ENCODE measurements around the gene SPRR4.

SPRR4 gene

DNA sequence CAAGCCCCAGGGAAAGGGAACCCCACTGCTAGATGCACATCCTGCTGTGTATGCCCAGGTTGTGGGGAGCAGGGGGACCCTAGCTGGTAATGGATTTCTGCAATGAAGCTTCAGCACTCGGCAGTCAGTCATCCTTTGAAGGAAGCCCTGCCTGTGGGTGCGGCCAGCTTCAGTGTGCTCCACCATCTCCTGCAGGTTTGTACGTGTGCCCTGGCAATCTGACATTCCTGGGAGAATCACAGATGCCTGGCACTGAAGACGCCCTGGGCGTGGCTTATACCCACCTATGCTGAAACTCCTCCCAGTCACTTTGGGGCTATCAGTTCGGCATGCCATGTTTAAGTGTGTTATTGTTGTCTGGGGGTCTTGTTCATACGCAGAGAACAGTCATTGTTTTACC lies 16.7 kb upstream of the SPRR4 start:
- Histone ChIP-seq H3K4me3 (ENCODE audit: low read depth, low read length) (no peak overlapping the region), H3K36me3 (no peaks in the 10 kb centered on the region), H3K27me3 (no peaks in the 10 kb centered on the region), H3K9me3 (no peaks in the 10 kb centered on the region), H3K4me1 (no peaks in the 10 kb centered on the region)
- TF ChIP-seq CTCF (IDR thresholded peaks at IDR 0.05; ENCODE audit: low read depth, low read length): no peak
- DNase-seq: no peak

DNA sequence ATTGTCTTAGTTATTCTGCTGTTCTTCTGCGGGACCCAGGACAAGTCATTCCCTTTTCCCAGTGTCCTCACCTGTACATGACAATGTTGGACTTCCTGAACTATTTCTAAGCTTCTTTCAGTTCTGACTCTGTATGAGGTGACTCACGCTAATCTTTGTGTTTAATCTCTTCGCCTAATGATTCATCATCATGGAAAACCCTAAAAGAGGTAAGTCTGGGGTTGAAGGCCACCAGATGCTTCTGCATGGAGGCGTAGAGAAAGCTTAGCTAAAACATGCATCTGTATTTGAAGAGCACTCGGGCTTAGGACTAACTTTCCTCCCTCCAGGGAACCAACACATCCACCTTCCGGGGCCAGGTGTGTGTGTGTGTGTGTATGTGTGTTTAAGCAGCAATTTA lies 16.0 kb upstream of the SPRR4 start:
- no peaks in the 10 kb centered on the region for H3K36me3 ChIP-seq
- no peak for TF ChIP-seq CTCF (IDR thresholded peaks at IDR 0.05; ENCODE audit: low read depth, low read length)
- no peak for DNase-seq

GRCh38 chr1:152957561-152957960 lies 12.9 kb upstream of the SPRR4 start:
- H3K9me3 ChIP-seq: no peaks in the 10 kb centered on the region
- no peaks in the 10 kb centered on the region for H3K36me3 ChIP-seq
- no peak for DNase-seq

More for the DNA sequence above, 16.0 kb upstream of the SPRR4 start:
- H3K4me3 ChIP-seq (ENCODE audit: low read depth, low read length): no peak overlapping the region
- no peaks in the 10 kb centered on the region for H3K9me3 ChIP-seq
- no peaks in the 10 kb centered on the region for H3K27me3 ChIP-seq
- H3K4me1 ChIP-seq: no peaks in the 10 kb centered on the region

GRCh38 chr1:152959273-152959672 lies 11.2 kb upstream of the SPRR4 start:
- no peaks in the 10 kb centered on the region for H3K27me3 ChIP-seq
- no peak for DNase-seq
- H3K4me1 ChIP-seq: no peaks in the 10 kb centered on the region
- H3K36me3 ChIP-seq: no peaks in the 10 kb centered on the region
- no peak overlapping the region for H3K4me3 ChIP-seq (ENCODE audit: low read depth, low read length)
- H3K9me3 ChIP-seq: no peaks in the 10 kb centered on the region
- TF ChIP-seq CTCF (IDR thresholded peaks at IDR 0.05; ENCODE audit: low read depth, low read length): no peak

More at GRCh38 chr1:152957561-152957960, 12.9 kb upstream of the SPRR4 start:
- no peak for TF ChIP-seq CTCF (IDR thresholded peaks at IDR 0.05; ENCODE audit: low read depth, low read length)
- H3K27me3 ChIP-seq: no peaks in the 10 kb centered on the region
- no peak overlapping the region for H3K4me3 ChIP-seq (ENCODE audit: low read depth, low read length)
- no peaks in the 10 kb centered on the region for H3K4me1 ChIP-seq

DNA sequence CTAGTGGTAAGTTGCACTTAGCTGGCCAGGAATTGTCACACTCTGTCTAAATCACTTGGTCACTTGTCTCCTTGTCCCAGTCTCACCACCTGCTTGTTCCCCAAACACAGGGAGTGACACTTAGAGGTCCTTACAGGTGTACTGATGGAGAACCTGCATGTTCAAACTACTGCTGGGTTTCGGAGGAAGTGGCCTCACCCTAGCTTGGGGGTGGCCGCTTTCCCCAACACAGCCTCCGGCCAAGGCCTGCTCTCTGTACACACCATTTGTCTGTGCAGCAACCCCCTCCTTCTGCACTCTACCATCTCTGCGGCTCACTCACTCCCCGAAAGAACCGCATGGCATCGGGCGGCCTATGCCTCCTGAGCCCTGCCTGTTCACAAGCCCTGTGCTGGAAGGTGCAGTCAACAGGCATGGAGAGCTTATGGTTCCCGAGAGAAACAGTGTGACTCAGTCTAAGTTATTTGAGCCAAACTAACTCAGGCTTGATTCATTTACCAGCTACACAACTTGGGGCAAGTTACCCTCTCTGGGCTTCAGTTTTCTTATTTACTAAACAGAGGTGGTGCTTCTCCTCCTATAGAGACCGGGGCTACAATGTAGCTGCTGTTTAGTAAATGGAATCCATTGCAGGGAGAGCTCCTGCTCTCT lies 10.5 kb upstream of the SPRR4 start:
- no peaks in the 10 kb centered on the region for H3K36me3 ChIP-seq
- no peaks in the 10 kb centered on the region for H3K9me3 ChIP-seq
- no peaks in the 10 kb centered on the region for H3K27me3 ChIP-seq
- no peak for TF ChIP-seq CTCF (IDR thresholded peaks at IDR 0.05; ENCODE audit: low read depth, low read length)
- no peak overlapping the region for H3K4me3 ChIP-seq (ENCODE audit: low read depth, low read length)
- H3K4me1 ChIP-seq: no peaks in the 10 kb centered on the region
- DNase-seq: no peak

GRCh38 chr1:152960452-152961044 lies 9.9 kb upstream of the SPRR4 start:
- Histone ChIP-seq H3K4me1 (no peaks in the 10 kb centered on the region), H3K9me3 (no peaks in the 10 kb centered on the region), H3K4me3 (ENCODE audit: low read depth, low read length) (no peak overlapping the region), H3K36me3 (no peaks in the 10 kb centered on the region), H3K27me3 (no peaks in the 10 kb centered on the region)
- no peak for DNase-seq
- no peak for TF ChIP-seq CTCF (IDR thresholded peaks at IDR 0.05; ENCODE audit: low read depth, low read length)
